ENCODE measurements around the gene ZNF497. TPM values are rescaled to one million over a fixed set of nuclear protein-coding genes. Genes with fewer than 3 reads are reported as not detected.
A peak's percentile ranks its signal among the peaks of the same experiment; 100 is the strongest.
"Not testable (repeated sequence)": the region's sequence is repeated elsewhere in the genome, so short reads cannot be mapped to it uniquely, and the experiment has no call there.

The ZNF497 gene
- total and polyA plus RNA-seq, 2 experiments from 2014 or later, result 1.6 to 4.3 TPM

DNA sequence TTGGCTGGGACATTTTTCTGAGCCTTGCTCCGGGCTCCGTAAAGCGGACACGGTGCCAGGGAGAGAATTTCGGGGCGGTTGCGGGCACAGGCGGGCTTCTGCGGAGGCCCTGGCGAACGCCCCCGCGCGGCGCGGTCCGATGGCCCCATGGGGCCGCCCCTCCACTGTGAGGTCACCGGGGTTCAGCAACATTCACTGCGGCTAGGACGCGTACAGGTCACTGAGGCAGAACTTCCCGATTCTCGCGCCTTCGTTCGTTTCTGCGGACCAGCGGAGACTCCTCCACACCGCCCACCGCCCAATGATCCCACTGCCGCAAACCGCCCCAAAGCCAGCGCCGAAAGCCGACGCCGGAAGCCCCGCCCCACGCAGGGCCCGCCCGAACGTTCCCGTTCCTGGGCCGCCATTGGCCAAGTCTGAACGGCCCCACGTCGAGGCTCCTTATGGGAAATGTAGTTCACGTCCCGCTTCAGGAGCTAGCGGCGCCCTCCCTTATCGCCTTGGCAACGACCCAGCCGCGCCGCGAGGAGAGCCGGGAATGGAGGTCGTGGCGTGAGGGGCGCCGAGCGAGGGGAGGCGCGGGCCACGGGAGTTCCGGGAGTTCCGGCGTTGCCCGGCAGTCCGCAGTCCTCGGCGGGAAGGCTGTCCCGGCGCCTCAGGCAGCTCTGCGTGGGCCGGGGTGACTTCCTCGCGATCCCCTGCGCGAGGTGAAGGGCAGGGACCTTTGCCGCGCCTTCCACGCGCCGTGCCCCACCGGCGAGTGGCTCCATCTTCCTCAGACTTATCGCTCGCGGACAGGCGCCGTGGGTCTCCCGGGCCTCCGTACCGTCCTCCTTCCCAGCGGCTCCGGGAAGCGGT lies 45.8 kb upstream of the ZNF497 start, which contains the start of gene ZNF584:
TSS of gene ZNF584 (plus strand) at position 498 of the 858 bp plus-strand sequence. CDS start 499 bp downstream, outside the sequence.
- H2AFZ ChIP-seq, result peak within 1 kb of the TSS; percentile 98
- 1% methylated on average over 84 of the region's 100 CpGs for WGBS (ENCODE audit: low lambda C conversion rate, missing lambda C conversion rate)

DNA sequence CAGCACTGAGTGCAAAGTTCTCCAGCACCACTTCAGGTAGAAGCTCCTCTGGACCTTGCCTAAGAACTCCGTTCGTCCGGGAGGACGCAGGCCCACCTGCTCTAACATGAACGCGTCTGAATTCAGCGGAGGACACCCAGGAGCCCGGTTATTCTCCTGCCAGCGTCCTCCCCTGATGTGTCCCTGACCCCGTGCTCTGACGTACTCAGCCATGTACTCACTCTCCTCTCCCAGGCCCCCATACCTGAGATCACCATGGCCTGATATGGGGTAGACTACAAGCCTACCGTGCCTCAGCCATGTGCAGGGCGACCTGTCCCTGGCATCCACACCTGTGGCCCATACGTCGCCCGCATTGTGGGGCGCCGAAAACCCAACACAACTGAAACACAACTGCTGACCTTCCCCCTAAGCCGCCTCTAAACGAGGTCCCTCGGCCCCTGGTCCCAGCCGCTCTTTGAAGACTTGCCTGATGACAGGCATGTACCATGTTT lies 45.2 kb upstream of the ZNF497 start:
- Histone ChIP-seq H3K4me1 (ENCODE audit: insufficient read depth) (peaks cover 8% of the 10 kb centered on the region), H3K27ac (peak overlapping the region; percentile 95), H2AFZ (peak overlapping the region; percentile 65), H3K79me2 (peaks cover 45% of the 10 kb centered on the region), H3K36me3 (replicated peaks; ENCODE audit: insufficient read depth, low read depth) (no peaks in the 10 kb centered on the region), H3K9me2 (replicated peaks; ENCODE audit: insufficient read depth) (no peaks in the 10 kb centered on the region), H3K4me2 (peak overlapping the region; percentile 90), H3K27me3 (no peaks in the 10 kb centered on the region), H3K4me3 (peak overlapping the region; percentile 61), H3K9me3 (ENCODE audit: low read depth) (no peaks in the 10 kb centered on the region), H4K20me1 (ENCODE audit: insufficient read depth, poor library complexity, severe bottlenecking) (no peaks in the 10 kb centered on the region)
- peak; percentile 46 for DNase-seq (ENCODE audit: low spot score)
- TF ChIP-seq EZH2 (IDR thresholded peaks at IDR 0.05; ENCODE audit: borderline replicate concordance), result no peak
- TF ChIP-seq EZH2phosphoT487 (IDR thresholded peaks at IDR 0.05; ENCODE audit: low read depth, severe bottlenecking, unreplicated experiment), result no peak
- TF ChIP-seq CTCF (IDR thresholded peaks at IDR 0.05; ENCODE audit: poor library complexity), result no peak
- 24% methylated on average over 22 of the region's 22 CpGs for WGBS (ENCODE audit: low lambda C conversion rate, missing lambda C conversion rate)

More for the DNA sequence above, 45.8 kb upstream of the ZNF497 start, which contains the start of gene ZNF584:
- TF ChIP-seq CTCF (IDR thresholded peaks at IDR 0.05; ENCODE audit: poor library complexity), result peak; percentile 3
- no peak for TF ChIP-seq EZH2phosphoT487 (IDR thresholded peaks at IDR 0.05; ENCODE audit: low read depth, severe bottlenecking, unreplicated experiment)
- no peak for TF ChIP-seq EZH2 (IDR thresholded peaks at IDR 0.05; ENCODE audit: borderline replicate concordance)
- Histone ChIP-seq H3K79me2 (peaks cover 40% of the 10 kb centered on the region), H3K4me1 (ENCODE audit: insufficient read depth) (peaks cover 8% of the 10 kb centered on the region), H4K20me1 (ENCODE audit: insufficient read depth, poor library complexity, severe bottlenecking) (no peaks in the 10 kb centered on the region), H3K9me3 (ENCODE audit: low read depth) (no peaks in the 10 kb centered on the region), H3K4me3 (peak within 1 kb of the TSS; percentile 61), H3K27me3 (no peaks in the 10 kb centered on the region), H3K27ac (peak within 1 kb of the TSS; percentile 95), H3K9me2 (replicated peaks; ENCODE audit: insufficient read depth) (no peaks in the 10 kb centered on the region), H3K36me3 (replicated peaks; ENCODE audit: insufficient read depth, low read depth) (no peaks in the 10 kb centered on the region), H3K4me2 (peak within 1 kb of the TSS; percentile 97)
- DNase-seq (ENCODE audit: low spot score), result peak; percentile 97

DNA sequence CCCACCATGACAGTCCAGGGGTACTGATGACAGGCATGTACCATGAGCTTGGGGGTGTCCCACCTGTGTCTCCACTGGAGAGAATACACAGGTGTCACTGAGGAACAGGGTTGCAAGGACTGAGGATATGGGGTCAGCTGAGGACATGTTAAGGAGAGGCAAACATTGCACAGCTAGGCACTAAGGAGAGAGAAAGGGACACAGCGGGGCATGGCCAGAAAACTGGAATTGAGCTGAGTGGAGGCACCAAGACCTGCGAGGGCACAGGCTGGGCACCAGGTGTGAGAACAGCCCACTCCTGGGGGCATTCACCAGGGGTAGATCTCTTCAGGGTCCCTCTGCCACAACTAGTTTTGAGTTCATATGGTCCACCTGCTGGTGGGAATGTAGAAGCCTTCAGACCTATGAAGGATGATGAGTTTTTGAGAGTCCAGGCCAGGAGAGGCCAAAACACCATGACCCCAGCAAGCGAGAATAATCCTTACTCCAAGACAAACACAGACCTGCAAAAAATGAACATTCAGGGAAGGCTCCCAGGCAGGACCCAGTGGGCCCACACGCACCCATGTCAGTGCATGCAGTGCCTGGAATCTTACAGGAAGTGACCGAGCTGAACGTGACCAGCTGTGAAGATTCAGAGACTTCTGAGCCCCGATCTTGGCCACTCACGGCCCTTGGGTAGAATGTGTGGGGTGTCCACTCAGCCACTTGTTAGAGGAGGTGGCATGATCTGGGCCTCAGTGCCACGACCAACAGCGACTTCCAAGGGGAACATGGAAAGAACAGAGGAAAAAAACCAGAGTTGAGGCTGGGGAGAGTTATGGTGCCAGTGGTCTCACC lies 44.5 kb upstream of the ZNF497 start:
- peak overlapping the region; percentile 90 for H3K4me2 ChIP-seq
- H3K4me3 ChIP-seq, result peak overlapping the region; percentile 61
- H3K27me3 ChIP-seq, result no peaks in the 10 kb centered on the region
- peaks cover 48% of the 10 kb centered on the region for H3K79me2 ChIP-seq
- no peaks in the 10 kb centered on the region for H4K20me1 ChIP-seq (ENCODE audit: insufficient read depth, poor library complexity, severe bottlenecking)
- H3K9me2 ChIP-seq (replicated peaks; ENCODE audit: insufficient read depth), result no peaks in the 10 kb centered on the region
- H2AFZ ChIP-seq, result no peak overlapping the region
- 83% methylated on average over 10 of the region's 10 CpGs for WGBS (ENCODE audit: low lambda C conversion rate, missing lambda C conversion rate)
- peak; percentile 26 for DNase-seq (ENCODE audit: low spot score)
- no peaks in the 10 kb centered on the region for H3K36me3 ChIP-seq (replicated peaks; ENCODE audit: insufficient read depth, low read depth)
- H3K9me3 ChIP-seq (ENCODE audit: low read depth), result no peaks in the 10 kb centered on the region
- peak; percentile 35 for TF ChIP-seq CTCF (IDR thresholded peaks at IDR 0.05; ENCODE audit: poor library complexity)
- no peak for TF ChIP-seq EZH2 (IDR thresholded peaks at IDR 0.05; ENCODE audit: borderline replicate concordance)
- TF ChIP-seq EZH2phosphoT487 (IDR thresholded peaks at IDR 0.05; ENCODE audit: low read depth, severe bottlenecking, unreplicated experiment), result no peak
- H3K27ac ChIP-seq, result peak overlapping the region; percentile 95
- H3K4me1 ChIP-seq (ENCODE audit: insufficient read depth), result peaks cover 10% of the 10 kb centered on the region

DNA sequence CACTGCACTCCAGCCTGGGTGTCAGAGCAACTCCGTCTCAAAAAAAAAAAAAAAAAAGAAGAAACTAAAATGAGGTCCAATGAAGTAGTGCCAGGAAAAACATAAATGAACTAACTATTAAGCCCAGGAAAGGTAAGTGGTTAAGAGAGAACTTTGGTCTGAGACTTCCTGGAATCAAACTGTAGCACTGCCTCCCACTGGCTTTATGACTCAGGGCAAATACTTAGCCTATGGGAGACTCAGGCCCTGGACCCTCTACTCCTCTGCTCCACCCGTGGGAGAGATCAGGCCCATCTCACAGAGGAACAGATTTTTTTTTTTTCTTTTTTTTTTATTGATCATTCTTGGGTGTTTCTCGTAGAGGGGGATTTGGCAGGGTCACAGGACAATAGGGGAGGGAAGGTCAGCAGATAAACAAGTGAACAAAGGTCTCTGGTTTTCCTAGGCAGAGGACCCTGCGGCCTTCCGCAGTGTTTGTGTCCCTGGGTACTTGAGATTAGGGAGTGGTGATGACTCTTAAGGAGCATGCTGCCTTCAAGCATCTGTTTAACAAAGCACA lies 41.4 kb upstream of the ZNF497 start:
- not testable (repeated sequence) for H2AFZ ChIP-seq; H3K4me3 ChIP-seq; H4K20me1 ChIP-seq (ENCODE audit: insufficient read depth, poor library complexity, severe bottlenecking); H3K4me2 ChIP-seq; H3K36me3 ChIP-seq (replicated peaks; ENCODE audit: insufficient read depth, low read depth); H3K9me3 ChIP-seq (ENCODE audit: low read depth); H3K27me3 ChIP-seq; H3K9me2 ChIP-seq (replicated peaks; ENCODE audit: insufficient read depth)
- peak; percentile 53 for DNase-seq (ENCODE audit: low spot score)
- Histone ChIP-seq H3K79me2 (peaks cover 30% of the 10 kb centered on the region), H3K4me1 (ENCODE audit: insufficient read depth) (peaks cover 17% of the 10 kb centered on the region), H3K27ac (peak overlapping the region; percentile 58)
- WGBS (ENCODE audit: low lambda C conversion rate, missing lambda C conversion rate), result 68% methylated on average over 5 of the region's 5 CpGs

Data from hepatocyte (in vitro differentiated cells).